Omental fat pad (tissue), 4 donors: ENCODE measurements around the gene ZNF780A. TPM values are rescaled to one million over a fixed set of nuclear protein-coding genes. Genes with fewer than 3 reads are reported as not detected.
"Not testable (repeated sequence)": the region's sequence is repeated elsewhere in the genome, so short reads cannot be mapped to it uniquely, and the experiment has no call there.

Source experiments
- ATAC-seq: fragments of 150-250 bp; one replicate; pipeline ENCODE4 v1.9.1; 2016; ENCODE audit warnings: mild to moderate bottlenecking, moderate library complexity; ENCODE audit not compliant: low FRiP score
- DNase-seq: peaks from one replicate; pipeline ENCODE4 v3.0.0-alpha.2; 2019; ENCODE audit warnings: low spot score
- CTCF ChIP-seq, 3 donors: fragments of 450-650 bp; IDR thresholded peaks; one replicate each; pipeline ENCODE4 v1.5.1; 2016 to 2017; ENCODE audit warnings: antibody characterized with exemption in 3 of 3, mild to moderate bottlenecking in 3 of 3, moderate library complexity in 2 of 3
- total RNA-seq, 4 donors: library from RNA; depleted of rRNA; stranded (reverse); fragments of >200 nt; gene quantifications; one replicate each; pipeline ENCODE4 v1.1.0, GENCODE V29; 2016

Gene ZNF780A
- total RNA-seq, 4 donors from 2014 or later = 4.8 to 14.7 (median 11.4) TPM

GRCh38 chr19:40129425-40129824 lies 38.7 kb upstream of the ZNF780A start:
- ATAC-seq (no peak), DNase-seq (no peak)
- TF ChIP-seq CTCF (IDR thresholded peaks at IDR 0.05) = no peak

DNA sequence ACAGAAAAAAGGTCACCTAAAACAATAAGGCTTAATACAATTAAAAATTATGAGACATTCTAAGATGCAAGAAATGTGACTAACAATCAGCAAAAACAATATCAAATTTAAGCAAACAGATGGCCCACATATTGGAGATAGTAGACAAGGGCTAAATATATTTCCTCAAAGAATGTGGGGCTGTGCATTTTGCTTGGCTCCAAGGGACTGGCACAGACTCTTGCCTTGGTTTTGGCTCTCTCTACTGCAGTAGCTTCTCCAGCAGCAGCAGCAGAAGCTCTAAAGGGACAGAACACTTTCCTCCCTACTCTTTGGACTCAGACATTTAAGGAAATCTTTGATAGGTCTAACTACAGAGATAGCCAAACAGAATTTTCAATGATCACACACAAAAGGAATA lies 38.2 kb upstream of the ZNF780A start:
- TF ChIP-seq CTCF (IDR thresholded peaks at IDR 0.05) = no peak
- DNase-seq = no peak
- no peak for ATAC-seq

DNA sequence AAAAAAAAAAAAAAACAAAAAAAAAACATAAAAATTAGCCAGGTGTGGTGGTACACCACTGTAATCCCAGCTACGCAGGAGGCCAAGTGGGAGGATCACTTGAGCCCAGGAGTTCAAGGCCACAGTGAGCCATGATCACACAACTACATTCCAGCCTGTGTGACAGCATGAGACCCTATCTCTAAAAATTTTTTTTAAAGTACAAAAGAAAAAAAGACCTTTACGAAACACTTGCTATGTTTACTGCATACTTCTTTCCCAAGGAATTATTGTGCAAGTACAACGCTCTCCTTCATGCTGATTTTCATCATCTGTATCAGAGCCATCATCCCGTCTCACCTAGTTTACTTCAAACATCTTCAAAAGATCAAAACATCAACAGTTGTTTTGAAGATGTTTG lies 28.6 kb upstream of the ZNF780A start:
- DNase-seq (no peak), ATAC-seq (no peak)
- TF ChIP-seq CTCF (IDR thresholded peaks at IDR 0.05) = no peak

GRCh38 chr19:40118638-40119037 lies 27.9 kb upstream of the ZNF780A start:
- DNase-seq, ATAC-seq: not testable (repeated sequence)

DNA sequence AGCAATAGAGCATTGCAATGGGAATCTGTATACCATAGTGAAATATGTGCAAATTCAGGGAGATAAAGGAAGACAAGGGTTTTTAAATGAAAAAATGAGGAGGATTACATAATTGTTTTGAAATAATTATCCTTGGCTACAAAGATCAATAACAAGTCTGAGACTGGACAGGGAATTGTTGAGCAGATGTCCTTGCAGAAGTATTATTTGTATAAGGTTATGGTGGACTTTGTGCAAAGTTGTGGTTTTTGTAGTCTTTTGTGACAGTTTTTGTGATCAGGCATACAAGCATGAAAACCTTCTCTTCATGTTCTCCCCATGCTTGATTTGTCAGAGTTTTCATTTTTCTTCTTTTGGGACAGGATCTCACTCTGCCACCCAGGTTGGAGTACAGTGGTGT lies 25.3 kb upstream of the ZNF780A start:
- DNase-seq (no peak), ATAC-seq (no peak)
- no peak for TF ChIP-seq CTCF (IDR thresholded peaks at IDR 0.05)

- DNase-seq, ATAC-seq: not testable (repeated sequence)
Measured at GRCh38 chr19:40114119-40114518, 23.4 kb upstream of the ZNF780A start.

GRCh38 chr19:40112271-40112670 lies 21.5 kb upstream of the ZNF780A start:
- DNase-seq, ATAC-seq: not testable (repeated sequence)

- no peak for TF ChIP-seq CTCF (IDR thresholded peaks at IDR 0.05)
- DNase-seq = no peak
- ATAC-seq = no peak
Measured at GRCh38 chr19:40110570-40110969, 19.8 kb upstream of the ZNF780A start.

GRCh38 chr19:40104754-40105153 lies 14.0 kb upstream of the ZNF780A start:
- no peak for TF ChIP-seq CTCF (IDR thresholded peaks at IDR 0.05)
- no peak for DNase-seq
- ATAC-seq = no peak
